HG02840 (cell line): Measurements from ENCODE around the gene TOMM40L.
"Not testable (repeated sequence)": the region's sequence is repeated elsewhere in the genome, so short reads cannot be mapped to it uniquely, and the experiment has no call there.

ENCODE experiments used
- ATAC-seq: cut with Tn5 transposase; IDR thresholded peaks from one replicate; pipeline ENCODE4 v1.9.1; 2021; ENCODE audit warnings: mild to moderate bottlenecking, moderate library complexity, moderate number of reproducible peaks; ENCODE audit not compliant: unreplicated experiment, low FRiP score

Gene TOMM40L

DNA sequence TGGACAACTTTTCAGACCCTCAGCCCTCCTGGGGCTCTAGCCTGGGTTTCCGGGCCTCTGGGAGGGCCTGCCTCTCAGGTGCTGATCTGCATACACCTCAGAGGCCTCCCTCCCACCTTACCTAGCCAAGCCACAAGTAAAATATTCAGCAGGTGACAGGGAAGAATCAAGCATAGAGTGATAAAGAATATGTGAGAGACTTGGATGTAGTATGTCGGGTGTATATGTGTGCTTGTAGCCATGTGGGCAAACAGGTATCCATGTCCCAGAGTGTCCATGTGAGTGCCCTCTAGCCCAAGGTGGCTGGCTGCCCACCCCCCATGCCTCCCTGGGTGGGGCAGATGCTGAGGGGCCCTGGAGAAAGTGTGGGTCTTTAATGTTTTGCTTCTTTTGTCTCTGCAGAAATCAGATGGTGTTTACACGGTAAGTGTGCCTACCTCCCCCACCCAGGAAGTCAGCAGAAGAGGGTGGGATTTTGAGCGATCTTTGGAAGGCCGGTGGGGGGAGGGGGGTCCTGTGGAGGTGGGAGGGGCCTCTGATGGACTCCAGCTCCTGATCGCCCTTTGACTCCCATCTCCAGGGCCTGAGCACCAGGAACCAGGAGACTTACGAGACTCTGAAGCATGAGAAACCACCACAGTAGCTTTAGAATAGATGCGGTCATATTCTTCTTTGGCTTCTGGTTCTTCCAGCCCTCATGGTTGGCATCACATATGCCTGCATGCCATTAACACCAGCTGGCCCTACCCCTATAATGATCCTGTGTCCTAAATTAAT, 7.4 kb upstream of the TOMM40L start:
- no peak for ATAC-seq

DNA sequence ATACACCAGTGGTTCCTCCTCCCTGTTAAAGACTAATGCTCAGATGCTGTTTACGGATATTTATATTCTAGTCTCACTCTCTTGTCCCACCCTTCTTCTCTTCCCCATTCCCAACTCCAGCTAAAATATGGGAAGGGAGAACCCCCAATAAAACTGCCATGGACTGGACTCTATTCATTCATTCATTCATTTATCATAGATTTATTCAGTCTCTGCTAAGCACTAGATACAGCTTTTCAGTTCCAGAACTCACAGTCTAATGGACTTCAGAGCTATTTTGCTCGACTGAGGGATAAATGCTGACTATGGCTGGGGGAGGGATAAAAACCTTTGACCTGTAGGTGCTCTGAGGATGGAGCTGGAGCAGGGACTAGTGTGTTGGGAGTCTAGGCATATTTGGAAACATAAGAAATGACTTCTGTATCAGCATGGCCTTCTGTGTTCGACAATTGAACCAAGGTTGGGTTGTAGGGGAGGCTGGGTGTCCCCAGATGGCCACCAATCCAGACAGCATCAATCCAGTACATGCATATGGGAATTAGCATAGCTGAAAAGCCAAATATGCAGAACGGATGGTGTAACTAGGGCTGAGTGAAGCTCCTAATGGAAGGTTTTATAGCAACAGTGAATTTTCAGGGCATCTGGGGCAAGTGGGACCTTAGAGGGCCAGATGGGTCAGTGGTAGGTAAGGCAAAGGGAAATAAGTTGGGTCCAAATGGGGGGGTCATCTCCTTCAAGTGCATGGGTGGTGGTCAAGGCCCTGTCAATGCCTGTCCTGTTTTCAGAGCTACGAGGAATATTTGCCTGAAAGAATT, 6.6 kb upstream of the TOMM40L start:
- no peak for ATAC-seq

DNA sequence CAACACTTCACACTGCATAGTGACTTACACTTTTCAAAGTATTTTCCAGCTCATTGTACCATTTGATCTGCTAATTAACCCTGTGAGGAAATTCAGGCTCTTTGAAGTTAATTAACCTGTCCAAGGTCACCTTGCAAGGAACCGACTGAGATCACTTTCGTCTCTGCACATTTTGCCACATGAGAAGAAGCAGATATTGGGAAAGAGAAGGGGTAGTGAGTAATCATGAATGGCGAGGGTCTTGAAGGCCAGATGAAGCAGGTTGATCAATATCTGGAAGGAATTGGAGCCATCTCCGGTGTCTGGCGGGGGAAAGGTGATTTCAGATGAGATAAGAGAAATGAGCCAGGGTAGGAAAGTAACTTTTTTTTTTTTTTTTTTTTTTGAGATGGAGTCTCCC, 5.9 kb upstream of the TOMM40L start:
- no peak for ATAC-seq

DNA sequence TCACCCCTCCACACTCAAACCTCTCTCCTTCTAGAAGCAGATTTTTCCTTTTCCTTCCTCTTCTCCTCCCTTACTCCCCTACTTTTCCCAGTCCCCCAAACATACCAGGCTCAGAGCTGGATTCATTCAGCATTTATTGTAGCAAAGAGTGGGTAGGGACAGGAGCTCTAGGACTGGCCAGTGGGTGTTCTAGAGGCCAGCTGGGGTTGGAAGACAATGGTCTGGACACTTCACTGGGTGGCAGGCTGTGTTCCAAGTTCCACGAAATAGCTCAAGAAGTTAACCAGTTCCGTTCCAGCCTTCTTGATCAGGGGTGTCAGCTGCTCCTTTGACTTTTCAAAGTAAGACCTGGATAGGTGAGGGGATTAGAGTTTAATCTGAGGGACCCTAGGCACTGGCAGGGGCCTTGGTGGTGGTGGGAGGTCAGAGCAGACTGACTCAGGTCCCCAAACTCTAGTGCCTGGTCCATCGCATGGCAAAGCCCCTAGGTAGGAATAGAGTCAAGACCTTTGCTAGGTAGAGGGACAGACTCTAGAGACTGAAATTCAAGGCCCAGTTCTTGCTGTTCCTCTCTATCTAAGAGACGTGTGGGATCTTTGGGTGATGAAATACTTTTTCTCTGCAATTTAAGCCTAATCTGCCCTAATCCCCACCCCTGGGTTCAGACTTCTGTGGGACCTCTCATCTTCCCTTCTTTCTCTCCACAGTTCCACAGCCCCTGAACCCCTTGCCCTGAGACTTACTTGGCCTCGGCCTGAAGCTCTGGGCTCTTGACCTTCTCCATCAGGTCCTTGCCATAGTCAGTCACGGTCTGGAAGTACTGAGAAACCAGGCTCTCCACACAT, 3.5 kb upstream of the TOMM40L start:
- ATAC-seq, result no peak

DNA sequence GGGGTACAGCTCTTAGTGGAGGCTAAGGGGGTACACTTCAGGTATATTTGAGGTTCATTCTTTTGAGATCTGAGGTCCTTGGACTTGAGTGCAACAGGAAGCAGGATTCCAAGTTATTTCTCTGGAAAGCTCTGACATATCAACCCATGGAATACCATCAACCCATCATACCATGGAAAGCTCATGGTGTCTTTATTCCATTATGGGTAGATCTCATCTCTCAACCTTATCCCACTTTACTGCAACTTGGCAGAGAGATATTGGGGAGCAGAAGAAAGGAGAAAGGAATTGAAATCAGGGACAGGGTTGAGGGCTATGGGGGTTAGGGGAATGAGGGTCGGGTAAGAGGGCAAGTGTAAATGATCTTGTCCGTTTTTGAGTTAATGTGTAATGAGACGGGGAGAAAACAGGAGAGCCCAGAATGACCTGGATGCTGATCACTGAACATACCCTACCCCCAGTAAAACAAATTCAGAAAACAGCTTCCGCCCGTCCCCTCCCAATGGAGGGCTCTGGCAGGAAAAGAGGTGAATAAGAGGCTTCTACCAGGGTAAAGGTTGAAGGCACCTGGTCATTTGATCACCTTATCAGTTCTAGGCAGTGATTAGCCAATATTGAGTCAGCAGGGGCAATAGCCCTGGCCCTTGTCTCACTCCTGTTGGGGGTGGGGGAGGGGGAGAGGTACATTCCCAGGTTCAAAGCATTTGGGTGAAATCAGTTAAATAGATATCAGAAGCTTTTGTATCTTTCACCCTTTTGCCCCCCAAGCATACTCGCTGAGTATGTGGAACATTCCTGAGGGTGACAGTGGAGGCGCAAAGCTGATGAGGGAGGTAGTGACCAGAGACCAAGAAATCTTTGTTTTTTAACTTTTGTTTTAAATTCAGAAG, 1.8 kb upstream of the TOMM40L start:
- no peak for ATAC-seq

DNA sequence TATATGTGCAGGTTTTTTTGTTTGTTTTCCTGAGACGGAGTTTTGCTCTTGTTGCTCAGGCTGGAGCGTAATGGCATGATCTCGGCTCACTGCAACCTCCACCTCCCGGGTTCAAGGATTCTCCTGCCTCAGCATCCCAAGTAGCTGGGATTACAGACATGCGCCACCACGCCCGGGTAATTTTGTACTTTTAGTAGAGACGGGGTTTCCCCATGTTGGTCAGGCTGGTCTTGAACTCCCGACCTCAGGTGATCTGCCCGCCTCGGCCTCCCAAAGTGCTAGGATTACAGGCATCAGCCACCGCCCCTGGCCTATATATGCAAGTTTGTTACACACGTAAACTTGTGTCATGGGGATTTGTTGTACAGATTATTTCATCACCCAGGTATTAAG, 1.2 kb upstream of the TOMM40L start:
- not testable (repeated sequence) for ATAC-seq

DNA sequence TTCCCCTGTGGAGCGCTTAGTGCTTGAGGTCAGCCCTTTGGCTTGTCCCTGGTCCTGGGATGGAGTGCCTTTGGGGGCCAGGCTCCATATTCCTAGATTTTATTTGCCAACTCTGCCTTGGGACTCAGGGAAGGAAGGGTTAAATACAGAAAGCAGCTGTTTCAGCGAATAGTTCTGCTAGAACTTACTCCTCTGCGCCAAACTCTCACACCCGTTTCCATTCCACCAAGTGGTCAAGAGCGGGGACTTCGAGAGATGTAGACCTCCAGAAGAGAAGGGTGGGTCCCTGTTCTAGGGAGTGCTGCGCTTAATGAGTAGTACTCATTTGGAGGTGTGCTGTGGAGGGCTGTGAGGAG, 704 bp upstream of the TOMM40L start:
- ATAC-seq, result no peak

DNA sequence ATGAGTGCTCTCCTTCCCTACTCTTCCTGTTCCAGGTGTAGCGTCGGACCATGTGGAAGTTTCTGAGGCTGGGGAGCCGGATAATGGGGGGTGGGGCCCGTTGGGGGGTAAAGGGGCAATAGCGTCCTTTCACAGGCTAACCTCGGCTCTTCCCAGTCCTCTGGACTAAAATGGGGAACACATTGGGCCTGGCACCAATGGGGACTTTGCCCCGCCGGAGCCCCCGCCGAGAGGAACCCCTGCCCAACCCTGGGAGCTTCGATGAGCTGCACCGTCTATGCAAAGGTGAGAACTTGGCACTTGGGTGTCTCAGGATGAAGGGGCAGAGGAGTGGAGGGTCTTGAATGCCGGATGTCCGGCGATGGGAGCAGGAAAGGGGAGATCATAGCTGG, 456 bp downstream of the TOMM40L start:
- ATAC-seq, result no peak

DNA sequence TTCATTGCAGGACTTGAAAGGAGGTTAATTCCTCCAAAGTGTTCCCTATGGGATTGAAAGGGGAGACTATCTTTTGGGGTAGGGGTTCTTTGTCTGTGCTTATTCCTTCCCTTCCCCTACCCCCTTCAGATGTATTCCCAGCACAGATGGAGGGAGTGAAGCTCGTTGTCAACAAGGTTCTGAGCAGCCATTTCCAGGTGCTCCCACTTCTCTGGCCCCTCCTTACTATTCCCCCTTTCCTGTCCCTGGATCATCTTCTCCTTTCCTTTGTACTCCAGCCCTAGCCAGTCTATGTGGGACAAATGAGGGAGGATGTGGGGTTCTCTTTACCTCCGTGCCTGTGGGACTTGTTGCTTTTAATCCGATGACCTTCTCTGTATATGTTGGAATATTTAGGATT, 899 bp downstream of the TOMM40L start:
- no peak for ATAC-seq

DNA sequence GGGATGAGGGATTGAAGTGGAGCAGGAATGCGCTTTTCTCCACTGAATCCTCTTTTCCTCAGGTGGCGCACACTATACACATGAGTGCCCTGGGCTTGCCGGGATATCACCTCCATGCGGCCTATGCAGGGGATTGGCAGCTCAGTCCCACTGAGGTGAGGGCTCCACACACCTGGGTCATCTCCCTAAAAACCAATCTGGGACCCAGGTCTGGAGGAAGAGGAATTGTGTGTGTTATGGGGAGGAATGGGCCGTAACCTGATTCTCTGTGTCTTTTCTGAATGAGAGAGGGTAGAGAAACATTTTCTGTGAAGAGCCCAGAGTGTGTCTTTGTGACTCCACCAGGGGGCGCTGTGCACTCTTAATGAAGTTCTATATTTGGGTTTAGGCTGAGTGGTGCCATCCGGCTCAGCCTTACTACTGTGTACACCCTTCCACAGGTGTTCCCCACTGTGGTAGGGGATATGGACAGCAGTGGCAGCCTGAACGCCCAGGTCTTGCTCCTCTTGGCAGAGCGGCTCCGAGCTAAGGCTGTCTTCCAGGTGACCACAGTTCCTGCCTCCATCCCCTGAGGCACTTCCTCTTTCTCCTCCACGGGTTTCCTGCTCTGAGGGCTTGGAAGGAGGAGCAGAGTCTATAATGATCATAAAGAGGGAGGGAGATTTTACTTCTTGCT, 1.5 kb downstream of the TOMM40L start:
- no peak for ATAC-seq

DNA sequence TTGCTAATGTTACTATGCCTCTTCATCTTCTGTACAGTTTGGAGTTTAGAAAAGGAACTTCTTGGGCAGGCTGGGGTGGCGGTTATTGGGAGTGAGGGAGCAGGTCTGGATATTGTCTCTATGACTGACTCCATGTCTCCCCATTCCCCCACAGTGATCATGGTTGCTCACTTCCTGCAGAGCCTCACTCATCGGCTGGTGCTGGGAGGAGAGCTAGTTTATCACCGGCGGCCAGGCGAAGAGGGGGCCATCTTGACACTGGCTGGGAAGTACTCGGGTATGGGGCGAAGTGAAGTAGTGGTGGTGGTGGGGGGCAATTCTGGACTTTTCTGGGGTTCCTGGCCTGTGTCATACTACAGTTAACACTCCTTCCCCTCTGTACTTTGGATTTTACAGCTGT, 2.2 kb downstream of the TOMM40L start:
- no peak for ATAC-seq

DNA sequence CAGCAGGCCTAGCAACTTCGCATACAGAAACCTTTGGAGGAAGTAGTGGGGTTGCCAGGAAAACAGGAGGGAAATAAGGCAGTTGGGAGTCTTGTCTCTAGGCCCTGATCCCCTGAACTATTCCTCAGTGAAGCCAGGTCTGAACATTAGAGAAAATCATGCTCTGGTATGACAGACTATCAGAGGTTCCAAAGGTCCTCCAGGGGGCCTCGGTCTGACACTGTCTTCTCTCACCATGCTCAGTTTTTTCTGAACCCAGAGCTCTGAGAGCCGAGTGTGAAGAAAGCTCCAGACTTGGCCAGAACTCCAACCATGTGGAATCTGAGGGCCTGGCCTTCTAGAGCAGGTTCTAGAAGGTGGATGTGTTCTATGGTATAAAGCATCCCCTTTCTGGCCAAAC, 4.0 kb downstream of the TOMM40L start:
- no peak for ATAC-seq

DNA sequence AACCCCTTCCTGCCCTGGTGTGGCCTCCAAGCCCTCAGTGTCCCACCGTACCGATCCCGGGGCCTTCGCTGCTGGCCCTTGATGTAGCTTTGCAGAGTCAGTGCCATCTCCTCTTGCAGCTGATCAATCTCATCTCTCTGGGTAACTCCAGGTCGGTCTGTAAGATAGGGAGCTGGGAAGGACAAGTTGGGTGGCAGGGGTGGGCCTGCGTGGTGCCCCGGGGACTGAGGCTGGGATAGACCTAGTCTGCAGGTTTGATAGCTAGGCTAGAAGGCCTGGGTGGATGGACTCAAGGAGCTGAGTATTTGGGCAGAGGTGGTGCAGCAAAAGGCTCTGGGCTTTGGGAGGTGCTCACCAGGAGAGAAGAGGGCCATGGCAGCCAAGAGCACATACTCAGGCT, 4.9 kb downstream of the TOMM40L start:
- no peak for ATAC-seq

DNA sequence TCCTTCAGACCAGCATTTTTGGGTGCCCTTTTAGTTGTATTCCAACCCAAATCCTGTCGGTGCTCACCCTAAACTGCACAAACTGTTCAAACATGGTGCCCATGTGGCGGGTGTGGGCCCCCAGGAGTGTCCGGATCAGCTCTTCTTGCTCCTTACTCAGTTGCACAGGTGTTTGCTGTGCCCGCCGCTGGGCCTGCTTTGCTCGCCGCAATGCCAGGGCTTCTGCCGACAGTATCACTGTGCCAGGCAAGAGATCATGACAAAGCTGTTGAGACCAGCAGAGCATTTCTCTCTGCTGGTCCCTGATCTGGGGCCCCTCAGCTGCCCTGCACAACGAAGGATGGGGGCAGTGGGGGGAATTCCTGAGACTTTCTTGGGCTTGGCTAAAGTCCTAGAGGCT, 7.2 kb downstream of the TOMM40L start:
- no peak for ATAC-seq

DNA sequence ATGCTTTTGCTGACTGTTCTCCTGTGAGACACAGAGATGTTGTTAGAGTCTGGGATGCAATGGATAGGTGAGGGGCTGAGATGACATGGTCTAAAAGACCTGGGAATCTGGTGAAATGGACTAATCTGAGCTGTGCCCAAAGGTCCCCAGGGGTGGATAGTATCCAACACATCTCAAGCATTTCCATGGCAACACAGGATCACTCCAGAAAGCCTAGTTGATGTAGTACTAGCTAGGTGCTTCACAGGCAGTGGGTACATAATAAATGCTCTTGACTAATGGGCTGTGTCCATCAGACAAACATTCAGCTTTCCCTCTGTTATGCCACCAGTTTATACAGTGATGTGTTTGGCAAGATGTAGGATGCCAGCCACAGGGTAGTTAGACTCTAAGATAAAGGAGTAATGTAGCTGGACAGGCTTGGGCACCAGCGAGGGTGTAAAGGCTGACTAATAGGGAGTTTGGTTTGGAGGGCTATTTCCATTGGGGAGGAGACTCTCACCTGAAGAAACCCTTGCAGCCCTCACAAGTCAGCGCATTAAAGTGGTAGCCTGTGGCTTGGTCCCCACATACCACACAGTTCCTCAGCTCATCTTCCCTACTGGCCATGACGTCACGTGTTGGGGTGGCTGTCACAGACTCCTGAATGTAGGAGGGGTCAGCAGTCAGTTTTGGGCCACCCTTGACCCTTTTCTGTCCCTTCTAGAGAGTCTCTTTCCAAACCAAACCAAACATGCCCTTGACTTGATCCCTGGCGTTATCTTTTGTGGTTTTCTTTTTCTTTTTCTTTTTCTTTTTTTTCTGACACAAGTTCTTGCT, 10.3 kb downstream of the TOMM40L start:
- ATAC-seq, result no peak

DNA sequence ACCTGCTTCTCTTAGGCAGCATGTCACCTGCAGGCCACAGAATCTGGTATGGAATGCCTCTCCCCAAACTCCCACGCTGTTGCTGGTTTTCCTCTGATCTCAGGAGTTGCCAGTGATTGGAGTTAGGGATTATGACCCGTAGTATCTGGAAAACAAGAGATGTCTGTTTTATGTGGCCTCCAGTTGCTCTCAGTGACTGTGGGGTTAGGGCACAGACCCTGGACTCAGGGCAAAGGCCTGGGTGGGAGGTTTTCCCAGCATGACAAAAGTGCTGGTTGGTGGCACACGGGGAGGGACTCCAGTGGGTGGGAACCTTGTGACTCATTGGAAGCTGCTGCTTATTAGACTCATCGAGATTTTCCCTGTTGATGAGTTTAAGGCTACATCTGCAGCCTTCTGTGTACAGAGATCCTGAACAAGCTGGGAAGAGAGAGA, 12.2 kb downstream of the TOMM40L start, which contains the start of gene NR1I3:
TSS of gene NR1I3 (minus strand) at position 165 of the 435 bp plus-strand sequence. CDS start 1,638 bp downstream, outside the sequence.
- ATAC-seq, result no peak

DNA sequence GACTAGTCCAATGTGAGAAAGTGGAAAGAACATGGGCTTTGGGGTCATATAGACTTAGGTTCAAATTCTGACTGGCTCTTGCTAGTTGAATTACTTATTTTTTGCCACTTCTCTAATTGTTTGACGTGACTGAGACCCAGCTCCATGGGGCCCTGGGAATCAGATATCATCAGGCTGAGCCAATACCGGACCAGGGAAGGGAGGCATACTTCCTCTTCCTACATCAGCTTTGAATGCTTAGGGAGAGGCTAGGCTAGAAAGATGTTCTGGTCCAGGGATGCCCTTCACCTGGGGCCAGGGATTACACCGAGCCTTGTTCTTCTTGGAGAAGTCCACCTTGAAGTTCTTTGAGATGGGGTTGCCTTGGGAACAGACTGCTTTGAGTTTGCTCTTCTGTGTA, 15.8 kb downstream of the TOMM40L start:
- ATAC-seq, result no peak

DNA sequence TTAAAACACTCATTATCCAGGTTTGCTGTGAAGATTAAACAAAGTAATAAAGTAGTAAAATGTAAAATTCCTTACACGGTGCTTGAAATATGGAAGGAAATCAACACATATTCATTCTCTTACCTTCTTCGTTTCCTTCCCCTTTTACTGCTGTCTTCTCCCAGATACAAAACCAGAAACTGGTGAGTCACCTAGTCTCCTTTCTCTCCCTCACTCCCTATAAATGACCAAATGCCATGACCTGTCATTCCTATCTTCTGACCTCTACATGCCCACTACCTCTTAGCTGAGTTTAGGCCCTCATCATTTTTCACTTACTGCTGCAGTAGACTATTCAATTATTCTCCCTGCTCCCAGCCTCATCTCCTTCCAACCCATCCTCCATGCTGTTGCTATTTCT, 16.5 kb downstream of the TOMM40L start:
- no peak for ATAC-seq

DNA sequence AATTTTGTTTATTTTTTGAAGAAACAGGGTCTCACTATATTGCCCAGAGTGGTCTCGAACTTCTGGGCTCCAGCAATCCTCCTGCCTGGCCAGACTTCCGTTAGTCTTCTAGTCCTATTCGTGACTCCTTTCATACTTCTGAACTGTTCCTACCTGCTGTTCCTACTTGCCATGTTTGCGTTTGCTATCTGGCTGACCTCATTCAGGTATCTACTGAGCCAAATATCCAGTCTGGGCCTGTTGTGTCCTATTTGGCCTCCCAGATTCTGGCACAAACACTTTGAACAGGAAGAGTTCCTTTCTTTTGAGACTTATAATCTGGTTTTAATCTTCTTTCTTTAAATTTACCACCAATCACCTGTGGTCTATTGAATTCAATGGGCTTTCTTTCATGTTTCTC, 19.0 kb downstream of the TOMM40L start:
- ATAC-seq, result no peak
